ENCODE measurements around the gene SHCBP1. TPM values are rescaled to one million over a fixed set of nuclear protein-coding genes. Genes with fewer than 3 reads are reported as not detected.
A peak's percentile ranks its signal among the peaks of the same experiment; 100 is the strongest.

Gene SHCBP1
- total and polyA plus RNA-seq, 10 of the 15 experiments (the other 5 are each of a cell fraction or from before 2014, with no cell fraction given), result 9.5 to 73.3 (median 30.2) TPM

- ChIA-PET CTCF (interaction anchor here (0.7 kb wide), 1 partner anchor 9 kb away, joined by 3 read pairs; no protein-coding TSS in a partner anchor), RAD21 (ENCODE audit: unreplicated experiment) (no interaction called here), SMC1A (ENCODE audit: uncharacterized antibody, unreplicated experiment) (interaction anchor here (1.4 kb wide), 1 partner anchor 29 kb away, joined by 4 read pairs; no protein-coding TSS in a partner anchor), POLR2A (no interaction called here)
- in situ Hi-C loops (cut with MboI) (no loop called here), intact Hi-C loops (cut with micrococcal nuclease; ENCODE audit: unreplicated experiment) (no loop called here)
- H3K27me3 ChIP-seq (replicated peaks in 1 of 2; ENCODE audit: control insufficient read depth in 2 of 2, insufficient read depth in 2 of 2, low read length in 1 of 2), result no peaks in the 10 kb centered on the region
- FAIRE-seq, result no peak
- H3K79me2 ChIP-seq (ENCODE audit: control insufficient read depth, insufficient read depth, low read length), result peaks cover 3% of the 10 kb centered on the region; the same call in 1 of the 2 replicates
- H2AFZ ChIP-seq (ENCODE audit: control insufficient read depth, low read depth, low read length), result no peak overlapping the region
- peaks cover 2% of the 10 kb centered on the region; the same call in 2 of the 3 replicates for H3K9me3 ChIP-seq (replicated peaks; ENCODE audit: control insufficient read depth, insufficient read depth, low read length)
- no peak overlapping the region for H3K4me3 ChIP-seq
- BruUV-seq (replicated peaks), result no TSS peak
- no peak for DNase-seq (ENCODE audit: low read depth, low spot score)
- no peak overlapping the region for H3K9ac ChIP-seq (ENCODE audit: control insufficient read depth, insufficient read depth, low read length)
- peaks cover 8 to 32% of the 10 kb centered on the region in 2 experiments for H3K36me3 ChIP-seq (ENCODE audit: control insufficient read depth in 2 of 2, insufficient read depth in 2 of 2, low read length in 1 of 2)
- TF ChIP-seq ZNF274 (IDR thresholded peaks at IDR 0.05; ENCODE audit: insufficient read depth, insufficient read length) (no peak), CBX5 (IDR thresholded peaks at IDR 0.05; ENCODE audit: low read depth) (peak; percentile 96)
- no peak overlapping the region for H3K27ac ChIP-seq (ENCODE audit: control insufficient read depth, insufficient read depth)
- H3K4me1 ChIP-seq (ENCODE audit: control insufficient read depth, insufficient read depth, low read length), result no peaks in the 10 kb centered on the region
- ATAC-seq, result no peak
- no peaks in the 10 kb centered on the region for H4K20me1 ChIP-seq (ENCODE audit: control insufficient read depth, insufficient read depth)
- H3K4me2 ChIP-seq (ENCODE audit: control insufficient read depth, insufficient read depth), result no peak overlapping the region
These were observed 35.1 kb downstream of the SHCBP1 start for GRCh38 chr16:46586011-46586577.

GRCh38 chr16:46583036-46583435 lies 38.1 kb downstream of the SHCBP1 start:
- H3K9me3 ChIP-seq (replicated peaks; ENCODE audit: control insufficient read depth, insufficient read depth, low read length), result peaks cover 2% of the 10 kb centered on the region; the same call in 2 of the 3 replicates
- no peak overlapping the region for H3K27ac ChIP-seq (ENCODE audit: control insufficient read depth, insufficient read depth)
- H3K36me3 ChIP-seq (ENCODE audit: control insufficient read depth in 2 of 2, insufficient read depth in 2 of 2, low read length in 1 of 2), result peaks cover 8 to 36% of the 10 kb centered on the region in 2 experiments
- ChIA-PET SMC1A (ENCODE audit: uncharacterized antibody, unreplicated experiment) (interaction anchor here (1.4 to 1.8 kb wide), 2 partner anchors 11 to 35 kb away, joined by 5 read pairs; no protein-coding TSS in a partner anchor), POLR2A (no interaction called here), RAD21 (ENCODE audit: unreplicated experiment) (no interaction called here), CTCF (no interaction called here)
- TF ChIP-seq ZSCAN29 (IDR thresholded peaks at IDR 0.05) (no peak), RELB (IDR thresholded peaks at IDR 0.05; ENCODE audit: low read depth) (no peak), POU2F2 (IDR thresholded peaks at IDR 0.05; ENCODE audit: borderline replicate concordance, low read depth, low read length) (no peak), KAT2A (conservative IDR thresholded peaks at IDR 0.05; ENCODE audit: control insufficient read depth, low read depth, low read length) (no peak), KLF5 (IDR thresholded peaks at IDR 0.05; ENCODE audit: partially characterized antibody) (no peak)
- TF ChIP-seq, protein P1, sequence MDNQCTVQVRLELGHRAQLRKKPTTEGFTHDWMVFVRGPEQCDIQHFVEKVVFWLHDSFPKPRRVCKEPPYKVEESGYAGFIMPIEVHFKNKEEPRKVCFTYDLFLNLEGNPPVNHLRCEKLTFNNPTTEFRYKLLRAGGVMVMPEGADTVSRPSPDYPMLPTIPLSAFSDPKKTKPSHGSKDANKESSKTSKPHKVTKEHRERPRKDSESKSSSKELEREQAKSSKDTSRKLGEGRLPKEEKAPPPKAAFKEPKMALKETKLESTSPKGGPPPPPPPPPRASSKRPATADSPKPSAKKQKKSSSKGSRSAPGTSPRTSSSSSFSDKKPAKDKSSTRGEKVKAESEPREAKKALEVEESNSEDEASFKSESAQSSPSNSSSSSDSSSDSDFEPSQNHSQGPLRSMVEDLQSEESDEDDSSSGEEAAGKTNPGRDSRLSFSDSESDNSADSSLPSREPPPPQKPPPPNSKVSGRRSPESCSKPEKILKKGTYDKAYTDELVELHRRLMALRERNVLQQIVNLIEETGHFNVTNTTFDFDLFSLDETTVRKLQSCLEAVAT (IDR thresholded peaks at IDR 0.05), result no peak
- no TSS peak for BruUV-seq (replicated peaks)
- no peak overlapping the region for H3K4me2 ChIP-seq (ENCODE audit: control insufficient read depth, insufficient read depth)
- in situ Hi-C loops (cut with MboI), result no loop called here
- H3K4me3 ChIP-seq, result no peak overlapping the region
- intact Hi-C loops (cut with micrococcal nuclease; ENCODE audit: unreplicated experiment), result no loop called here
- no peak overlapping the region for H2AFZ ChIP-seq (ENCODE audit: control insufficient read depth, low read depth, low read length)
- ATAC-seq (no peak), DNase-seq (ENCODE audit: low read depth, low spot score) (no peak), FAIRE-seq (no peak)
- peaks cover 3% of the 10 kb centered on the region; the same call in 1 of the 2 replicates for H3K79me2 ChIP-seq (ENCODE audit: control insufficient read depth, insufficient read depth, low read length)
- no peaks in the 10 kb centered on the region for H4K20me1 ChIP-seq (ENCODE audit: control insufficient read depth, insufficient read depth)
- no peaks in the 10 kb centered on the region for H3K4me1 ChIP-seq (ENCODE audit: control insufficient read depth, insufficient read depth, low read length)
- H3K27me3 ChIP-seq (replicated peaks in 1 of 2; ENCODE audit: control insufficient read depth in 2 of 2, insufficient read depth in 2 of 2, low read length in 1 of 2), result no peaks in the 10 kb centered on the region
- 28% methylated on average over 2 of the region's 2 CpGs for WGBS (ENCODE audit: insufficient coverage, insufficient replicate concordance, low lambda C conversion rate, missing lambda C conversion rate)
- no peak overlapping the region for H3K9ac ChIP-seq (ENCODE audit: control insufficient read depth, insufficient read depth, low read length)
